Sigmoid colon (tissue), 7 donors: ENCODE data around the gene KCTD11. TPM values are rescaled to one million over a fixed set of nuclear protein-coding genes. Genes with fewer than 3 reads are reported as not detected.
A peak's percentile ranks its signal among the peaks of the same experiment; 100 is the strongest.

Source experiments
- DNase-seq: peaks from one replicate; pipeline ENCODE4 v3.0.0-alpha.2; 2019
- H3K27ac ChIP-seq, 4 donors: fragments of 200-600 bp; sonication (generic); one replicate each; pipeline ENCODE4 v1.5.1; 2016 to 2019; ENCODE audit warnings: mild to moderate bottlenecking in 1 of 4
- H3K27me3 ChIP-seq, 3 donors: fragments of 200-600 bp; sonication (generic); one replicate each; pipeline ENCODE4 v1.5.1; 2019; ENCODE audit warnings: mild to moderate bottlenecking in 1 of 3
- H3K36me3 ChIP-seq, 4 donors: fragments of 200-600 bp; sonication (generic); one replicate each; pipeline ENCODE4 v1.5.1; 2016 to 2019
- H3K4me1 ChIP-seq, 4 donors: fragments of 200-600 bp; sonication (generic); one replicate each; pipeline ENCODE4 v1.5.1; 2017 to 2019
- H3K4me3 ChIP-seq, 4 donors: fragments of 200-600 bp; sonication (generic); one replicate each; pipeline ENCODE4 v1.5.1; 2017 to 2019; ENCODE audit warnings: mild to moderate bottlenecking in 2 of 4, moderate library complexity in 1 of 4
- H3K9me3 ChIP-seq, 4 donors: fragments of 200-600 bp in 3 of 4; sonication (generic) in 3 of 4; one replicate each; pipeline versions ENCODE4 v1.5.1 to v1.6.1; 2013 to 2019
- EP300 ChIP-seq, 4 donors: sonication (generic); formaldehyde crosslinking; IDR thresholded peaks; one replicate each; pipeline ENCODE4 v1.6.1; 2017; ENCODE audit warnings: antibody characterized with exemption in 4 of 4
- POLR2A ChIP-seq, 2 donors: fragments of 450-650 bp; IDR thresholded peaks; one replicate each; pipeline ENCODE4 v1.6.1; 2016; ENCODE audit warnings: antibody characterized with exemption in 2 of 2, mild to moderate bottlenecking in 2 of 2, moderate library complexity in 2 of 2
- POLR2AphosphoS5 ChIP-seq, 4 donors: sonication (generic); formaldehyde crosslinking; IDR thresholded peaks; one replicate each; pipeline ENCODE4 v1.6.1; 2017; ENCODE audit warnings: antibody characterized with exemption in 4 of 4
- WGBS, 2 donors: extraction: QIAGEN DNeasy Blood & Tissue Kit; methylation state at CpG; one replicate each; pipeline ENCODE4 v1.1.7; 2013; 5-methylcytosine and 5-hydroxymethylcytosine counted together
- intact Hi-C: fragments of 100-400 bp; cut with DNase I; formaldehyde crosslinking; loops from one replicate; pipeline ENCODE4 v1.15.1; 2023
- polyA plus RNA-seq, 3 donors: library from polyadenylated mRNA; stranded (reverse); fragments of 200-250 nt; gene quantifications; one replicate each; pipeline ENCODE4 v1.2.3, GENCODE V29; 2013
- small RNA-seq, 3 donors: library from RNA; depleted of rRNA; stranded (forward); fragments of <200 nt; gene quantifications; one replicate each; pipeline ENCODE3, GENCODE V24; 2016
- total RNA-seq, 4 donors: library from RNA; depleted of rRNA; stranded (reverse); fragments of >200 nt; gene quantifications; one replicate each; pipeline ENCODE4 v1.1.0, GENCODE V29; 2016
- donor health status: healthy with polysubstance abuse.
- donor health status: Bipolar disorder and iron deficiency.
- donor health status: healthy.

The KCTD11 gene
- total and polyA plus RNA-seq, 7 donors, result 4.4 to 11.7 (median 6.2) TPM

DNA sequence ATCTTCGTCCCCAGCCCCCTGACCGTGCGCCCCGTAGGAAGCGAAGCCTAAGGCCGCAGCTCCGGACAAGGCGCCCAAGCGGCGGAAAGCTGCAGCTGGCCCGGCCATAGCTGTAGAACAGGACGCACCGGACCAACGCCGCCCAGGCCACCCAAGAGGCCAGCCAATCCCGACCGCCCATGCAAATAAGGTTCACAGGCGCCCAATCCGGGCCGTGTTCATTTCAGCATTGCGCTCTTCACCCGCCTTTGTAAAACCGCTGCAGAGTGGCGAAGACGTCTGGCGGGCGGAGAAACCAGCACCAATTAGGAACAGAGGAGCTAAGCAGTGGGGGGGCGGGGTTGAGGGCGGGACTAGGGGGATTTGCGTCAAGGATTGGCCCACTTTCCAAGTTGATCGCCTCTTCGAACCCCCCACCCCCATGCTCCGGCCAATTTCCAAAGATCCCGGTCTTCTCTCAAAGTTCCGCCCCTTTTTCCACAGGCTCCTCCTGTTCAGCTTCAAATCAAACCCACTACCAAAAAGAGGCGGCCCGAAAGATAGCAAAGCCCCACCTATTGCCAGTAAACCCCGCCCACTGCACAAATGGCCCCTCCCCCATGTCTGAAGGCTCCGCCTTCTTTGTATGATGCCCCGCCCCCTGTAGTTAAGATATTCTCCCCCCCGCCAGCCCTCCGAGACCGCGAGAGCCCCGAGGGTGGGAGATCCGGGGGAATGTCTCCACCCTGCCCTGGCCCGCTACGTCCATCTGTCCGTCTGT, 52.2 kb downstream of the KCTD11 start, which contains the start of gene TMEM256:
TSS of gene TMEM256 (minus strand) at position 121 of the 760 bp plus-strand sequence. CDS start at position 108, 13 bp downstream.
- H3K27me3 ChIP-seq, result no peaks in the 10 kb centered on the region
- peaks cover 0 to 49% (median 34%) of the 10 kb centered on the region in 4 donors for H3K4me1 ChIP-seq
- 0% methylated on average over 49 of the region's 49 CpGs for whole genome bisulfite sequencing, 2 donors
- intact Hi-C loops, result loop anchor here (2.0 to 10.0 kb wide), 6 partner anchors 33 to 759 kb away; partner anchors contain the start of genes GABARAP, KIAA0753, POLR2A and TXNDC17
- H3K27ac ChIP-seq, result peak within 1 kb of the TSS; percentile 88 to 95 (median 92)
- H3K36me3 ChIP-seq, result peaks cover 0 to 12% (median 3%) of the 10 kb centered on the region in 4 donors
- H3K4me3 ChIP-seq, result peak within 1 kb of the TSS; percentile 70 to 93 (median 85)
- no peak for TF ChIP-seq EP300 (IDR thresholded peaks at IDR 0.05)
- TF ChIP-seq POLR2AphosphoS5 (IDR thresholded peaks at IDR 0.05), result peak; percentile 98 to 99 (median 98)
- peak; percentile 90 to 97 for TF ChIP-seq POLR2A (IDR thresholded peaks at IDR 0.05)
- peak; percentile 100 for DNase-seq
- H3K9me3 ChIP-seq, result no peaks in the 10 kb centered on the region

Small RNAs within 50 kb of the gene (small RNA-seq; reads per million reads assigned to genes)
- gene AC026954.2, result 0 reads per million in 3 donors

Other genes with a start within 250 kb of the KCTD11 start
Only the 30 nearest of the 36 such genes appear.
- under 1 TPM in 2 of 4 donors, not detected in 2; 0.36 to 0.55 TPM for gene ASGR1, start 172.8 kb upstream of the KCTD11 start, total RNA-seq
- gene ASGR1, start 172.8 kb upstream of the KCTD11 start, polyA plus RNA-seq, result 1 to 10 TPM; 1.7 to 2.4 (median 2.3) TPM
- gene DLG4, start 132.3 kb upstream of the KCTD11 start, total RNA-seq, result 10 to 100 TPM; 14.6 to 27.4 (median 16.7) TPM
- 1 to 10 TPM; 1.6 to 8.3 (median 5.4) TPM for gene DLG4, start 132.3 kb upstream of the KCTD11 start, polyA plus RNA-seq
- gene ACADVL, start 132.2 kb upstream of the KCTD11 start, total RNA-seq, result 100 to 1,000 TPM; 311 to 569 (median 338) TPM
- gene ACADVL, start 132.2 kb upstream of the KCTD11 start, polyA plus RNA-seq, result 100 to 1,000 TPM; 211 to 587 (median 491) TPM
- gene DVL2, start 117.6 kb upstream of the KCTD11 start, total RNA-seq, result 10 to 100 TPM; 36.4 to 56.2 (median 41.8) TPM
- gene DVL2, start 117.6 kb upstream of the KCTD11 start, polyA plus RNA-seq, result 10 to 100 TPM; 12.0 to 30.7 (median 13.2) TPM
- gene PHF23, start 112.7 kb upstream of the KCTD11 start, total RNA-seq, result 10 to 100 TPM; 23.1 to 45.4 (median 35.4) TPM
- 10 to 100 TPM; 40.7 to 45.6 (median 45.1) TPM for gene PHF23, start 112.7 kb upstream of the KCTD11 start, polyA plus RNA-seq
- gene GABARAP, start 109.7 kb upstream of the KCTD11 start, total RNA-seq, result 100 to 1,000 TPM; 147 to 645 (median 552) TPM
- gene GABARAP, start 109.7 kb upstream of the KCTD11 start, polyA plus RNA-seq, result 1,000 to 10,000 TPM in 2 of 3 donors, 100 to 1,000 TPM in 1; 572 to 1,215 (median 1,036) TPM
- 10 to 100 TPM; 43.9 to 76.4 (median 53.0) TPM for gene CTDNEP1, start 100.4 kb upstream of the KCTD11 start, total RNA-seq
- gene CTDNEP1, start 100.4 kb upstream of the KCTD11 start, polyA plus RNA-seq, result 100 to 1,000 TPM in 1 of 3 donors, 10 to 100 TPM in 2; 80.2 to 110 (median 82.9) TPM
- 10 to 100 TPM; 28.4 to 40.0 (median 34.2) TPM for gene ELP5, start 99.9 kb upstream of the KCTD11 start, total RNA-seq
- gene ELP5, start 99.9 kb upstream of the KCTD11 start, polyA plus RNA-seq, result 10 to 100 TPM; 32.4 to 70.9 (median 42.9) TPM
- gene CLDN7, start 89.7 kb upstream of the KCTD11 start, total RNA-seq, result 1 to 10 TPM in 3 of 4 donors, not detected in 1; 1.1 to 2.6 (median 1.9) TPM
- gene CLDN7, start 89.7 kb upstream of the KCTD11 start, polyA plus RNA-seq, result 100 to 1,000 TPM; 181 to 963 (median 332) TPM
- gene SLC2A4, start 70.4 kb upstream of the KCTD11 start, total RNA-seq, result 100 to 1,000 TPM in 2 of 4 donors, 10 to 100 TPM in 2; 72.9 to 127 (median 94.7) TPM
- 1 to 10 TPM in 2 of 3 donors, under 1 TPM in 1; 0.60 to 7.9 (median 2.8) TPM for gene SLC2A4, start 70.4 kb upstream of the KCTD11 start, polyA plus RNA-seq
- 1 to 10 TPM in 3 of 4 donors, under 1 TPM in 1; 0.28 to 2.5 (median 1.5) TPM for gene YBX2, start 57.5 kb upstream of the KCTD11 start, total RNA-seq
- 10 to 100 TPM in 2 of 3 donors, 1 to 10 TPM in 1; 4.8 to 37.6 (median 20.1) TPM for gene YBX2, start 57.5 kb upstream of the KCTD11 start, polyA plus RNA-seq
- 100 to 1,000 TPM; 104 to 156 (median 125) TPM for gene EIF5A, start 44.5 kb upstream of the KCTD11 start, total RNA-seq
- 100 to 1,000 TPM; 315 to 603 (median 403) TPM for gene EIF5A, start 44.5 kb upstream of the KCTD11 start, polyA plus RNA-seq
- 100 to 1,000 TPM in 1 of 4 donors, 10 to 100 TPM in 3; 82.3 to 114 (median 85.4) TPM for gene GPS2, start 36.8 kb upstream of the KCTD11 start, total RNA-seq
- 100 to 1,000 TPM in 1 of 3 donors, 10 to 100 TPM in 2; 67.9 to 113 (median 77.2) TPM for gene GPS2, start 36.8 kb upstream of the KCTD11 start, polyA plus RNA-seq
- gene NEURL4, start 22.8 kb upstream of the KCTD11 start, total RNA-seq, result 10 to 100 TPM; 14.3 to 29.6 (median 17.6) TPM
- gene NEURL4, start 22.8 kb upstream of the KCTD11 start, polyA plus RNA-seq, result 10 to 100 TPM in 1 of 3 donors, 1 to 10 TPM in 2; 6.0 to 31.6 (median 6.0) TPM
- gene ACAP1, start 15.6 kb upstream of the KCTD11 start, total RNA-seq, result 1 to 10 TPM; 1.1 to 3.9 (median 2.9) TPM
- 10 to 100 TPM in 1 of 3 donors, 1 to 10 TPM in 2; 1.2 to 55.8 (median 1.4) TPM for gene ACAP1, start 15.6 kb upstream of the KCTD11 start, polyA plus RNA-seq
- not detected for gene TMEM95, start 3.0 kb downstream of the KCTD11 start, total RNA-seq
- not detected for gene TMEM95, start 3.0 kb downstream of the KCTD11 start, polyA plus RNA-seq
- 1 to 10 TPM; 2.1 to 5.4 (median 3.4) TPM for gene TNK1, start 28.9 kb downstream of the KCTD11 start, total RNA-seq
- 10 to 100 TPM in 2 of 3 donors, 1 to 10 TPM in 1; 8.4 to 14.6 (median 10.4) TPM for gene TNK1, start 28.9 kb downstream of the KCTD11 start, polyA plus RNA-seq
- 10 to 100 TPM; 10.4 to 18.3 (median 14.2) TPM for gene PLSCR3, start 42.4 kb downstream of the KCTD11 start, total RNA-seq
- 10 to 100 TPM; 11.6 to 27.2 (median 18.0) TPM for gene PLSCR3, start 42.4 kb downstream of the KCTD11 start, polyA plus RNA-seq
- 100 to 1,000 TPM in 2 of 4 donors, 10 to 100 TPM in 2; 19.0 to 152 (median 99.7) TPM for gene TMEM256, start 51.9 kb downstream of the KCTD11 start, total RNA-seq
- gene TMEM256, start 51.9 kb downstream of the KCTD11 start, polyA plus RNA-seq, result 100 to 1,000 TPM; 150 to 357 (median 235) TPM
- 10 to 100 TPM in 2 of 4 donors, 1 to 10 TPM in 2; 6.8 to 18.8 (median 10.4) TPM for gene NLGN2, start 55.7 kb downstream of the KCTD11 start, total RNA-seq
- 1 to 10 TPM in 1 of 3 donors, under 1 TPM in 2; 0.60 to 8.9 (median 0.69) TPM for gene NLGN2, start 55.7 kb downstream of the KCTD11 start, polyA plus RNA-seq
- not detected for gene SPEM1, start 68.2 kb downstream of the KCTD11 start, total RNA-seq
- gene SPEM1, start 68.2 kb downstream of the KCTD11 start, polyA plus RNA-seq, result not detected
- gene SPEM2, start 73.5 kb downstream of the KCTD11 start, total RNA-seq, result not detected
- not detected for gene SPEM2, start 73.5 kb downstream of the KCTD11 start, polyA plus RNA-seq
- gene SPEM3, start 76.7 kb downstream of the KCTD11 start, total RNA-seq, result not detected
- not detected for gene SPEM3, start 76.7 kb downstream of the KCTD11 start, polyA plus RNA-seq
- 1 to 10 TPM; 1.2 to 2.5 (median 1.6) TPM for gene TMEM102, start 83.3 kb downstream of the KCTD11 start, total RNA-seq
- gene TMEM102, start 83.3 kb downstream of the KCTD11 start, polyA plus RNA-seq, result 10 to 100 TPM in 1 of 3 donors, 1 to 10 TPM in 2; 6.6 to 14.5 (median 8.1) TPM
- under 1 TPM in 1 of 4 donors, not detected in 3; 0.36 TPM for gene FGF11, start 87.3 kb downstream of the KCTD11 start, total RNA-seq
- 1 to 10 TPM in 1 of 3 donors, under 1 TPM in 1, not detected in 1; 0.69 to 2.8 TPM for gene FGF11, start 87.3 kb downstream of the KCTD11 start, polyA plus RNA-seq
- 1 to 10 TPM; 4.2 to 8.1 (median 6.5) TPM for gene CHRNB1, start 92.9 kb downstream of the KCTD11 start, total RNA-seq
- 10 to 100 TPM in 2 of 3 donors, 1 to 10 TPM in 1; 7.2 to 13.2 (median 11.2) TPM for gene CHRNB1, start 92.9 kb downstream of the KCTD11 start, polyA plus RNA-seq
- gene ZBTB4, start 127.5 kb downstream of the KCTD11 start, total RNA-seq, result 10 to 100 TPM; 42.5 to 56.5 (median 45.3) TPM
- 10 to 100 TPM in 2 of 3 donors, 1 to 10 TPM in 1; 5.5 to 19.6 (median 12.0) TPM for gene ZBTB4, start 127.5 kb downstream of the KCTD11 start, polyA plus RNA-seq
- gene SLC35G6, start 129.3 kb downstream of the KCTD11 start, total RNA-seq, result not detected
- not detected for gene SLC35G6, start 129.3 kb downstream of the KCTD11 start, polyA plus RNA-seq
- gene POLR2A, start 132.2 kb downstream of the KCTD11 start, total RNA-seq, result 10 to 100 TPM; 30.1 to 43.2 (median 36.5) TPM
- 10 to 100 TPM in 2 of 3 donors, 1 to 10 TPM in 1; 7.2 to 51.1 (median 11.3) TPM for gene POLR2A, start 132.2 kb downstream of the KCTD11 start, polyA plus RNA-seq
- gene TNFSF12, start 196.9 kb downstream of the KCTD11 start, total RNA-seq, result 100 to 1,000 TPM in 2 of 4 donors, 10 to 100 TPM in 2; 60.1 to 122 (median 91.8) TPM
- 10 to 100 TPM; 18.0 to 45.0 (median 26.1) TPM for gene TNFSF12, start 196.9 kb downstream of the KCTD11 start, polyA plus RNA-seq